Neural crest cell (in vitro differentiated cells): ENCODE results near the gene PDGFA. TPM values are rescaled to one million over a fixed set of nuclear protein-coding genes. Genes with fewer than 3 reads are reported as not detected.

Experiments used
- DNase-seq: peaks from one replicate; pipeline ENCODE4 v3.0.0; 2021; ENCODE audit warnings: low read depth, mixed read lengths, low spot score
- H3K27ac Mint-ChIP-seq: one replicate; pipeline ENCODE4 v1.8.0; 2021; ENCODE audit warnings: mild to moderate bottlenecking, mixed read lengths; ENCODE audit not compliant: unreplicated experiment
- H3K27me3 Mint-ChIP-seq: 2 replicates; pipeline ENCODE4 v1.8.0; 2021; ENCODE audit warnings: low read depth, mild to moderate bottlenecking, mixed read lengths
- H3K36me3 Mint-ChIP-seq: 2 replicates; pipeline ENCODE4 v1.8.0; 2021; ENCODE audit warnings: low read depth, mild to moderate bottlenecking, mixed read lengths
- H3K4me1 Mint-ChIP-seq: 2 replicates; pipeline ENCODE4 v1.8.0; 2021; ENCODE audit warnings: mixed read lengths
- H3K4me3 Mint-ChIP-seq: one replicate; pipeline ENCODE4 v1.8.0; 2021; ENCODE audit warnings: mild to moderate bottlenecking, mixed read lengths
- H3K9me3 Mint-ChIP-seq: 2 replicates; pipeline ENCODE4 v1.8.0; 2021; ENCODE audit warnings: mixed read lengths
- CTCF ChIP-seq: fragments of 200-600 bp; sonication (generic); conservative IDR thresholded peaks from 2 replicates; pipeline ENCODE4 v1.5.0; 2021; ENCODE audit warnings: antibody characterized with exemption, mild to moderate bottlenecking
- total RNA-seq: library from RNA; stranded (reverse); gene quantifications from 2 replicates; pipeline ENCODE4 v1.2.1, GENCODE V29; 2021

Gene PDGFA
- total RNA-seq, 1 donor from 2014 or later: 0.82 TPM

DNA sequence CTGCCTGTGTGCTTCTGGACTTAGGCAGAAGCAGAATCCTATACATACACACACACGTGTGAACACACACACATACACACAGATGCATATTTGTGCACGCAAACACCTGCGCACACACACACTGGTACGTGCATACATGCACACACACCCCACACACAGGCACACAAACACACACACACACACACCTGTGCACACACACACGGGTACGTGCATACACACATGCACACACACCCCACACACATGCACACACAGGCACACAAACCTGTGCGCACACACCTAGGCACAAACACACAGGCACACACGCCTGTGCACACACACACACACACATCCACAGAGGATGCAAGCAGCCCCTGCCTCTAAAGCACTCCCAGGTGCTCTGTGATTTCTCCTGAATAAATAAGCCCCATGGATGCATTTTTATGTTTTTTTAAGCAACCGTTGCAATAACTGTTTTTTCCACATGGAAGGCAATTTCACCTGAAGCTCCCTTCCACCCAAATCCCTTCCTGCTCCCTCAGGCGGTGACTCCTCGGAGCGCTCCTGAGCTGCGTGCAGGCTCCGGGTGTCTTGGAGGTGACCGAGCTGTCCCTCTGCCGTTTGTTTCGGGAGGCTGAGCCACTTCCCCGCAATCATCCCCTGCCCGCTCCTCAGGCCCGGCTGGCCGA lies 41.5 kb upstream of the PDGFA start:
- H3K4me1 Mint-ChIP-seq: no peaks in the 10 kb centered on the region
- H3K27me3 Mint-ChIP-seq: no peaks in the 10 kb centered on the region
- H3K9me3 Mint-ChIP-seq: no peaks in the 10 kb centered on the region
- H3K36me3 Mint-ChIP-seq: no peaks in the 10 kb centered on the region
- no peak overlapping the region for H3K4me3 Mint-ChIP-seq
- no peak for DNase-seq
- H3K27ac Mint-ChIP-seq: no peak overlapping the region
- TF ChIP-seq CTCF: no peak

DNA sequence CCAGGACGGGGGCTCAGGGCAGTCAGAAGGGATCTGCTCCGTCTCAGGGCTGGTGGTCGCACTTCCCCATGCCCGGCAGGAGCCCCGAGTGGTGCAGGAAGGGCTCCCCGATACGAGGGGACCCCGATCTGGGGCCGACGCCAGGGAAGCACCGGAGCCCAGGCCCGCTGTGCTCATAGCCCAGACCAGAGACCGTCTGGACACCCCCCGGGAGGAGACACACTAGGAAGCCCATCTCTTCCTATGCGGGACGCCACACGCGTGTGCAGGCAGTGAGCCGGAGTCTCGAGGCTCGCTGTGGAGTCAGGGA lies 39.7 kb upstream of the PDGFA start:
- Mint-ChIP-seq H3K27ac (no peak overlapping the region), H3K4me3 (no peak overlapping the region), H3K36me3 (no peaks in the 10 kb centered on the region), H3K27me3 (no peaks in the 10 kb centered on the region), H3K9me3 (no peaks in the 10 kb centered on the region), H3K4me1 (no peaks in the 10 kb centered on the region)
- no peak for TF ChIP-seq CTCF
- no peak for DNase-seq

GRCh38 chr7:557558-557881 lies 37.9 kb upstream of the PDGFA start:
- Mint-ChIP-seq H3K27me3 (no peaks in the 10 kb centered on the region), H3K27ac (no peak overlapping the region), H3K9me3 (no peaks in the 10 kb centered on the region), H3K4me3 (no peak overlapping the region), H3K4me1 (no peaks in the 10 kb centered on the region), H3K36me3 (no peaks in the 10 kb centered on the region)
- no peak for TF ChIP-seq CTCF
- no peak for DNase-seq

GRCh38 chr7:556837-557557 lies 37.4 kb upstream of the PDGFA start:
- Mint-ChIP-seq H3K4me1 (no peaks in the 10 kb centered on the region), H3K36me3 (no peaks in the 10 kb centered on the region), H3K4me3 (no peak overlapping the region), H3K27me3 (no peaks in the 10 kb centered on the region), H3K27ac (no peak overlapping the region), H3K9me3 (no peaks in the 10 kb centered on the region)
- TF ChIP-seq CTCF: no peak
- no peak for DNase-seq

DNA sequence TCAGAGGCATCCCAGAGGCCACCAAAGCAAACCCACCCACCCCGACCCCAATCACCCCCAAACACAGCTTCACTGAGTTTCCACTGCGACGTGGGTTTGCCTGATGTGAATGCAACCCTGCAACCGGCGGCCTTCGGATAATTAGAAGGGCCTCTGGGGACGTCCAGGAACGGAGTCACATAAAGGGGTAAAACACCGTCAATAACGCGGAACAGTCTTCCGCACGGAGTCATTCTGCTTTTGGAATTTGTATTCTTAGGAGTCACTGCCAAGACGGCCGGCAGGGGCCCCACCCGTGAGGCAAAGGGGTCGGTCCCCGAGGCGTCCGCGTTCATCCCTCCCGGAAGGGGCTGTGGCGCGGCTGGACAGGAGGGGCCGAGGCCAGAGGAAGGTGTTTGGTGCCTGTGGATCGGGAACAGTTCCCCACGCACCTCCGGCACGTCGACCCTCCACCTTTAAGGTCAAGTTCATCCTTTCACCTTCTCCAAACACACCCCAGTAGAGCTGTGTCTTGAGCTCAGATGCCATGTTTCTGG lies 36.7 kb upstream of the PDGFA start:
- Mint-ChIP-seq H3K9me3 (no peaks in the 10 kb centered on the region), H3K27me3 (no peaks in the 10 kb centered on the region), H3K36me3 (no peaks in the 10 kb centered on the region), H3K4me3 (no peak overlapping the region), H3K27ac (no peak overlapping the region), H3K4me1 (no peaks in the 10 kb centered on the region)
- TF ChIP-seq CTCF: no peak
- DNase-seq: no peak
